BJ (cell line): ENCODE results near the gene MAP2K5. TPM values are rescaled to one million over a fixed set of nuclear protein-coding genes. Genes with fewer than 3 reads are reported as not detected.

Experiments
- CTCF ChIA-PET: fragments of 350-600 bp; formaldehyde crosslinking; extraction: SDS; loops from one replicate; lab custom pipeline; 2021; ENCODE audit warnings: antibody characterized with exemption, inconsistent platforms; lab: Yijun Ruan, JAX
- POLR2A ChIA-PET: fragments of 300-600 bp; sonication (Branson Sonifier 250); formaldehyde crosslinking; extraction: SDS; loops from one replicate; lab custom pipeline; 2021; ENCODE audit warnings: antibody characterized with exemption; lab: Charles Lee
- DNase-seq: peaks from one replicate; pipeline ENCODE4 v3.0.0-alpha.2; 2011; ENCODE audit warnings: low read depth
- H3K27me3 ChIP-seq: 2 replicates; pipeline ENCODE4 v1.6.0; 2011; ENCODE audit warnings: low read length; ENCODE audit not compliant: control insufficient read depth, insufficient read depth
- H3K36me3 ChIP-seq: 2 replicates; pipeline ENCODE4 v1.5.1; 2011; ENCODE audit warnings: low read length; ENCODE audit not compliant: control insufficient read depth, insufficient read depth
- H3K4me3 ChIP-seq: 2 replicates; pipeline ENCODE4 v1.5.1; 2011; ENCODE audit warnings: low read depth, mild to moderate bottlenecking, control low read depth, low read length
- polyA plus RNA-seq: library from polyadenylated mRNA; depleted of rRNA; stranded (reverse); fragments of >200 nt; gene quantifications from 2 replicates; pipeline ENCODE4 v1.2.3, GENCODE V29; 2011
- TF ChIP-seq, protein P1 (sequence below): IDR thresholded peaks from 2 replicates; pipeline ENCODE4 v1.5.1; 2011; ENCODE audit warnings: low read depth, mild to moderate bottlenecking, control low read depth, inconsistent platforms, low read length, moderate library complexity; ENCODE audit not compliant: insufficient read depth

The MAP2K5 gene
- polyA plus RNA-seq, 1 experiment = 5.6 TPM

DNA sequence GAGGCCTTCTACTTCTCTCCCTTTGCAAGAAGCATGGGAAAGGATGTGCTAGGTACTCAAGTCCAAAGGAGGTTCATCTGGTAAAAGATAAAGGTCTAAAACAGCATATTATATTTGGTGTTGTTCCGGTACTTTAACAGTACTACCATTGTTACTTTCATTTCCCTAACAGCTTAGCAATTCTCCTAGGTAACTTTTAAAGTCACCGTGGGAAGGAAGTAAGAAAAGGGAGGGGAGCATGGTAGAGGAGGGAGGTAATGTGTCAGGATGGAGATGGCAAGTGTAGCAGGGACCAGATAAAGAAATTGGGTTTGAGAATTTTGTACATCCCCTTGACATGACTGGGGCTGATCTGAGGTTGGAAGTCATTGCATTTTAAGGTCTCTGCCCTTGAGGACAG is 193.4 kb downstream of the MAP2K5 start:
- H3K4me3 ChIP-seq = no peak overlapping the region
- H3K27me3 ChIP-seq = no peaks in the 10 kb centered on the region
- DNase-seq = no peak
- ChIA-PET POLR2A (no interaction called here), CTCF (no interaction called here)
- TF ChIP-seq, protein P1, sequence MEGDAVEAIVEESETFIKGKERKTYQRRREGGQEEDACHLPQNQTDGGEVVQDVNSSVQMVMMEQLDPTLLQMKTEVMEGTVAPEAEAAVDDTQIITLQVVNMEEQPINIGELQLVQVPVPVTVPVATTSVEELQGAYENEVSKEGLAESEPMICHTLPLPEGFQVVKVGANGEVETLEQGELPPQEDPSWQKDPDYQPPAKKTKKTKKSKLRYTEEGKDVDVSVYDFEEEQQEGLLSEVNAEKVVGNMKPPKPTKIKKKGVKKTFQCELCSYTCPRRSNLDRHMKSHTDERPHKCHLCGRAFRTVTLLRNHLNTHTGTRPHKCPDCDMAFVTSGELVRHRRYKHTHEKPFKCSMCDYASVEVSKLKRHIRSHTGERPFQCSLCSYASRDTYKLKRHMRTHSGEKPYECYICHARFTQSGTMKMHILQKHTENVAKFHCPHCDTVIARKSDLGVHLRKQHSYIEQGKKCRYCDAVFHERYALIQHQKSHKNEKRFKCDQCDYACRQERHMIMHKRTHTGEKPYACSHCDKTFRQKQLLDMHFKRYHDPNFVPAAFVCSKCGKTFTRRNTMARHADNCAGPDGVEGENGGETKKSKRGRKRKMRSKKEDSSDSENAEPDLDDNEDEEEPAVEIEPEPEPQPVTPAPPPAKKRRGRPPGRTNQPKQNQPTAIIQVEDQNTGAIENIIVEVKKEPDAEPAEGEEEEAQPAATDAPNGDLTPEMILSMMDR = no peak
- H3K36me3 ChIP-seq = no peaks in the 10 kb centered on the region

DNA sequence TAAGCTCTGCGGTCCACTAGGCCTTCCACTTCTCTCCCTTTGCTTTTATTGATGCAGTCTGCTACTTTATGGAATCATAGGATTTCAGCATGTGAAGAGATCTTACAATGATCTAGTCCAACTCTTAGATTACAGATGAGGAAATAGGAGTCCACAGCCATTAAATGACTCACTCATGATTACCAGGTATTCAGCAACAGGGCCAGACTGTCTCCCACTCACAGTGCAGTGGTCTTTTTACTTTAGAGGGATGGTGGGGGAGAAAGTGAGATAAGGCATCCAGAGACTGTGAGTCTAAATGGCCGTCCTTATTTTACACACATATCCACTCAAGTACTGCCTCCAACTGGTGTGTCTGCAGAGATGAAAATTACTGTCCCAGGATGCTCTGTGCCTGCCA is 194.3 kb downstream of the MAP2K5 start:
- DNase-seq = no peak
- TF ChIP-seq, protein P1 = no peak
- H3K36me3 ChIP-seq = no peaks in the 10 kb centered on the region
- ChIA-PET CTCF (interaction anchor here (1.2 kb wide), 1 partner anchor 10 kb away, joined by 4 read pairs; no protein-coding TSS in a partner anchor), POLR2A (no interaction called here)
- no peak overlapping the region for H3K4me3 ChIP-seq
- H3K27me3 ChIP-seq = no peaks in the 10 kb centered on the region

DNA sequence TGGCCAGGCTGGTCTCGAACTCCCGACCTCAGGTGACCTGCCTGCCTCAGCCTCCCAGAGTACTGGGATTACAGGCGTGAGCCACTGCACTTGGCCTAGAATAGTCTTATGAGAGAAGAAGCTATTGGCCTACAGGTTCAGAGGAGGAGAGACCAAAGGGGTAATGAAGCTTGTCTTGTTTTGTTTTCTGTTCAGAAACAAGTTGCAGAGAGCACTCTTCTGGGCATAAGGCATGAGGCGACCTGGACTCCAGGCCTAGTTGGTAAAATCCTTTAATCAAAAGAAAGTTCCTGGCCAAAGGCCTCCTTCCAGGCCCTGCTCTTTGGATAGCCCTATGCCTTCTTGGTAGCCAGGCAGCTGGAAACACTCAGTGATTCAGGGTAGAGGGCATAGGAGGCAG is 195.6 kb downstream of the MAP2K5 start:
- CTCF ChIA-PET = interaction anchor here (0.9 to 1.2 kb wide), 2 partner anchors 11 to 21 kb away, joined by 3 to 4 read pairs; no protein-coding TSS in a partner anchor
- Histone ChIP-seq H3K4me3 (no peak overlapping the region), H3K27me3 (no peaks in the 10 kb centered on the region), H3K36me3 (no peaks in the 10 kb centered on the region)
- POLR2A ChIA-PET = no interaction called here
- TF ChIP-seq, protein P1 = no peak
- no peak for DNase-seq

DNA sequence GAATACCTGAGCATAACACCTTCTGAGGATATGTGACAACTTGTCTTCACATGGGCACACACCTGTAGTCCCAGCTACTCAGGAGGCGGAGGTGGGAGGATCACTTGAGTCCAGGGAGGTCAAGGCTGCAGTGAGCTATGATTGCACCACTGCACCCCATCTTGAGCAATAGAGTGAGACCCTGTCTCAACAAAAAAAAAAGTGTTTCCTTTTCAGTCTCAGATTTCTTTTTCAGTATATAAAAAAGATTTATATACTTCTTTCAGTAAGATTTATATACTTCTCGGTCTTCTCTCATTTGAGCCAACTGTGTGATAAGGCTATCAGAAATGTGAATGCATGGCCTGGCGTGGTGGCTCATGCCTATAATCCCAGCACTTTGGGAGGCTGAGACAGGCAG is 197.9 kb downstream of the MAP2K5 start:
- Histone ChIP-seq H3K27me3 (no peaks in the 10 kb centered on the region), H3K4me3 (no peak overlapping the region), H3K36me3 (no peaks in the 10 kb centered on the region)
- TF ChIP-seq, protein P1 = no peak
- DNase-seq = no peak
- CTCF ChIA-PET = no interaction called here
- POLR2A ChIA-PET = no interaction called here

DNA sequence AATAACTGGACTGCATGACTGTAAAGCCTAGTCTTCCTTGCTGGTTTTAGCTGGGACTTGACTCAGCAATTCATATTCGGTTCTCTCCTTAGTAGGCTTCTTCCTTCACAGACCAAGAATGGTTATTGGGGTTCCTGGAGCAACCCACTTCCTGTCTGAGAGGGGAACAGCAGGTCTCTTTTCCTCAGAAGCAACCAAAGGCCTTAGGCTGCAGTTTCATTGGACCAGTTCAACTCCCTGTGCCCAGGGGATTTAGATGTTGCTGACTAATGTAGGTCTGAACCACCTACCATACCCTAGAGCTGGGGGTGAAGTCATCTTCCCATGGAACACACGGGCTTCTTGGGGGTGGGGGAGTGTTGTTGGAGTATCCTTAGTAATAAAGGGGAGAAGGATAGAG is 198.8 kb downstream of the MAP2K5 start:
- DNase-seq = no peak

More for the DNA sequence above, 198.8 kb downstream of the MAP2K5 start:
- CTCF ChIA-PET = no interaction called here
- POLR2A ChIA-PET = no interaction called here
- H3K4me3 ChIP-seq = no peak overlapping the region
- H3K36me3 ChIP-seq = no peaks in the 10 kb centered on the region
- no peaks in the 10 kb centered on the region for H3K27me3 ChIP-seq
- TF ChIP-seq, protein P1 = no peak
